ENCODE measurements around the gene LMTK3. TPM values are rescaled to one million over a fixed set of nuclear protein-coding genes. Genes with fewer than 3 reads are reported as not detected.

Gene LMTK3
- total and polyA plus RNA-seq, 9 of the 15 experiments (the other 6 are each of a cell fraction or from before 2014, with no cell fraction given) = 0.35 to 12.3 (median 2.0) TPM; not detected in 2

GRCh38 chr19:48436586-48436985 lies 75.0 kb downstream of the LMTK3 start:
- H3K4me1 ChIP-seq (replicated peaks in 1 of 2; ENCODE audit: control insufficient read depth in 2 of 2, insufficient read depth in 2 of 2, low read length in 2 of 2) = peaks cover 0 to under 1% of the 10 kb centered on the region in 2 experiments; a peak in 1 of 5 replicates
- 79% methylated on average over 5 of the region's 5 CpGs for WGBS (ENCODE audit: insufficient coverage, low coverage, missing lambda C conversion rate)
- in situ Hi-C loops (cut with MboI) (no loop called here), intact Hi-C loops (cut with micrococcal nuclease) (no loop called here)
- no peak overlapping the region for H3K9ac ChIP-seq (ENCODE audit: insufficient read depth in 1 of 2, low read depth in 2 of 2, low read length in 2 of 2)
- H2AFZ ChIP-seq (ENCODE audit: low read depth, low read length) = no peak overlapping the region
- FAIRE-seq (peak; percentile 6), DNase-seq (ENCODE audit: extremely low read depth in 1 of 4, low spot score in 3 of 4) (peak in 1 of 4 experiments; percentile 16), ATAC-seq (no peak)
- no peak overlapping the region for H3K4me2 ChIP-seq (ENCODE audit: insufficient read depth, low read length)
- no peaks in the 10 kb centered on the region for H4K20me1 ChIP-seq (replicated peaks; ENCODE audit: control insufficient read depth, insufficient read depth, low read length)
- ChIA-PET CTCF (ENCODE audit: low intra/inter-chr PET ratio) (no interaction called here), POLR2A (interaction anchor here (0.5 kb wide), 1 partner anchor 326 kb away, joined by 3 read pairs; no protein-coding TSS in a partner anchor)
- no peaks in the 10 kb centered on the region for H3K9me3 ChIP-seq (replicated peaks; ENCODE audit: control insufficient read depth, insufficient read depth, low read depth, low read length)
- TF ChIP-seq HEY1 (CRISPR knock-in tag; IDR thresholded peaks at IDR 0.05; ENCODE audit: borderline replicate concordance) = no peak
- TF ChIP-seq POLR2A (conservative IDR thresholded peaks at IDR 0.05) = 0 out of 2 replicates have a peak, but pooled peaks have one; percentile 14
- TF ChIP-seq RBM25 (IDR thresholded peaks at IDR 0.05; ENCODE audit: low read depth, low read length, severe bottlenecking) = peak; percentile 28
- no TSS peak for BruUV-seq (replicated peaks)
- H3K4me3 ChIP-seq = no peak overlapping the region
- H3K79me2 ChIP-seq (ENCODE audit: control insufficient read depth, insufficient read depth, low read length) = no peaks in the 10 kb centered on the region
- peaks cover 38% of the 10 kb centered on the region; the same call in 1 of the 3 replicates for H3K36me3 ChIP-seq (ENCODE audit: control insufficient read depth, insufficient read depth, low read length)
- no peaks in the 10 kb centered on the region for H3K27me3 ChIP-seq (ENCODE audit: control insufficient read depth in 2 of 2, insufficient read depth in 2 of 2, low read length in 2 of 2)
- no peak overlapping the region for H3K27ac ChIP-seq (ENCODE audit: extremely low read depth, low read depth, low read length)
- H3K9me1 ChIP-seq (ENCODE audit: control insufficient read depth, insufficient read depth, low read length) = no peaks in the 10 kb centered on the region

Other genes with a start within 250 kb of the LMTK3 start
Only the 7 nearest of the 23 such genes appear.
- 44.0 and 48.7 TPM in 2 replicates for gene GRWD1, start 65.9 kb downstream of the LMTK3 start, total RNA-seq (2014; rRNA removed)
- 20.4 and 21.2 TPM in 2 replicates for gene GRWD1, start 65.9 kb downstream of the LMTK3 start, total RNA-seq (2014; rRNA removed; fragmentation: Illumina TruSeq; extraction: Trizol)
- 47.2 and 50.6 TPM in 2 replicates for gene GRWD1, start 65.9 kb downstream of the LMTK3 start, total RNA-seq (2015; rRNA removed; fragmentation: Illumina TruSeq; extraction: Trizol)
- gene GRWD1, start 65.9 kb downstream of the LMTK3 start, total RNA-seq (2021) = 87.2 and 88.2 TPM in 2 replicates
- 22.2 and 22.4 TPM in 2 replicates for gene GRWD1, start 65.9 kb downstream of the LMTK3 start, polyA plus RNA-seq (2011; rRNA removed)
- gene GRWD1, start 65.9 kb downstream of the LMTK3 start, polyA plus RNA-seq (2014; fragmentation: Illumina TruSeq; extraction: Trizol) = 24.5 and 44.3 TPM in 2 replicates
- 1 to 10 TPM; 1.5 to 2.6 TPM for gene GRWD1, start 65.9 kb downstream of the LMTK3 start, polyA plus RNA-seq (2014; fragmentation: Nextera tagmentation; extraction: Ambion mirVana)
- 51.4 and 55.4 TPM in 2 replicates for gene GRWD1, start 65.9 kb downstream of the LMTK3 start, polyA plus RNA-seq (2014; rRNA removed)
- gene KCNJ14, start 56.3 kb downstream of the LMTK3 start, total RNA-seq (2014; rRNA removed) = 0.18 and 0.41 TPM in 2 replicates
- 0.45 and 0.47 TPM in 2 replicates for gene KCNJ14, start 56.3 kb downstream of the LMTK3 start, total RNA-seq (2014; rRNA removed; fragmentation: Illumina TruSeq; extraction: Trizol)
- gene KCNJ14, start 56.3 kb downstream of the LMTK3 start, total RNA-seq (2015; rRNA removed; fragmentation: Illumina TruSeq; extraction: Trizol) = 0.76 and 0.94 TPM in 2 replicates
- 1.4 and 1.6 TPM in 2 replicates for gene KCNJ14, start 56.3 kb downstream of the LMTK3 start, total RNA-seq (2021)
- gene KCNJ14, start 56.3 kb downstream of the LMTK3 start, polyA plus RNA-seq (2011; rRNA removed) = 0.54 and 0.74 TPM in 2 replicates
- 0.46 and 0.49 TPM in 2 replicates for gene KCNJ14, start 56.3 kb downstream of the LMTK3 start, polyA plus RNA-seq (2014; fragmentation: Illumina TruSeq; extraction: Trizol)
- under 1 TPM; 0.15 to 0.38 TPM for gene KCNJ14, start 56.3 kb downstream of the LMTK3 start, polyA plus RNA-seq (2014; fragmentation: Nextera tagmentation; extraction: Ambion mirVana)
- gene KCNJ14, start 56.3 kb downstream of the LMTK3 start, polyA plus RNA-seq (2014; rRNA removed) = 0.59 and 1.2 TPM in 2 replicates
- 31.8 and 34.9 TPM in 2 replicates for gene CYTH2, start 42.5 kb downstream of the LMTK3 start, total RNA-seq (2014; rRNA removed)
- 14.7 and 15.9 TPM in 2 replicates for gene CYTH2, start 42.5 kb downstream of the LMTK3 start, total RNA-seq (2014; rRNA removed; fragmentation: Illumina TruSeq; extraction: Trizol)
- gene CYTH2, start 42.5 kb downstream of the LMTK3 start, total RNA-seq (2015; rRNA removed; fragmentation: Illumina TruSeq; extraction: Trizol) = 19.3 and 20.3 TPM in 2 replicates
- gene CYTH2, start 42.5 kb downstream of the LMTK3 start, total RNA-seq (2021) = 37.8 and 43.8 TPM in 2 replicates
- 23.8 and 34.3 TPM in 2 replicates for gene CYTH2, start 42.5 kb downstream of the LMTK3 start, polyA plus RNA-seq (2011; rRNA removed)
- 31.5 and 33.7 TPM in 2 replicates for gene CYTH2, start 42.5 kb downstream of the LMTK3 start, polyA plus RNA-seq (2014; fragmentation: Illumina TruSeq; extraction: Trizol)
- gene CYTH2, start 42.5 kb downstream of the LMTK3 start, polyA plus RNA-seq (2014; fragmentation: Nextera tagmentation; extraction: Ambion mirVana) = 1 to 10 TPM; 1.8 to 4.0 TPM
- 38.1 and 45.2 TPM in 2 replicates for gene CYTH2, start 42.5 kb downstream of the LMTK3 start, polyA plus RNA-seq (2014; rRNA removed)
- gene SULT2B1, start 40.3 kb upstream of the LMTK3 start, total RNA-seq (2014; rRNA removed) = 0.37 and 0.54 TPM in 2 replicates
- gene SULT2B1, start 40.3 kb upstream of the LMTK3 start, total RNA-seq (2014; rRNA removed; fragmentation: Illumina TruSeq; extraction: Trizol) = 0.22 TPM in 1 of 2 replicates, not detected in the other
- gene SULT2B1, start 40.3 kb upstream of the LMTK3 start, total RNA-seq (2015; rRNA removed; fragmentation: Illumina TruSeq; extraction: Trizol) = 0.26 TPM in 1 of 2 replicates, not detected in the other
- gene SULT2B1, start 40.3 kb upstream of the LMTK3 start, total RNA-seq (2021) = 0.42 and 0.62 TPM in 2 replicates
- gene SULT2B1, start 40.3 kb upstream of the LMTK3 start, polyA plus RNA-seq (2011; rRNA removed) = 0.38 and 0.46 TPM in 2 replicates
- gene SULT2B1, start 40.3 kb upstream of the LMTK3 start, polyA plus RNA-seq (2014; fragmentation: Illumina TruSeq; extraction: Trizol) = 0.09 and 0.28 TPM in 2 replicates
- gene SULT2B1, start 40.3 kb upstream of the LMTK3 start, polyA plus RNA-seq (2014; fragmentation: Nextera tagmentation; extraction: Ambion mirVana) = under 1 TPM in 1 of 2 experiments, not detected in 1; 0.14 TPM
- 0.11 and 0.32 TPM in 2 replicates for gene SULT2B1, start 40.3 kb upstream of the LMTK3 start, polyA plus RNA-seq (2014; rRNA removed)
- gene SPACA4, start 94.9 kb upstream of the LMTK3 start, total RNA-seq (2014; rRNA removed) = not detected in 2 replicates
- not detected in 2 replicates for gene SPACA4, start 94.9 kb upstream of the LMTK3 start, total RNA-seq (2014; rRNA removed; fragmentation: Illumina TruSeq; extraction: Trizol)
- not detected in 2 replicates for gene SPACA4, start 94.9 kb upstream of the LMTK3 start, total RNA-seq (2015; rRNA removed; fragmentation: Illumina TruSeq; extraction: Trizol)
- gene SPACA4, start 94.9 kb upstream of the LMTK3 start, total RNA-seq (2021) = not detected in 2 replicates
- not detected in 2 replicates for gene SPACA4, start 94.9 kb upstream of the LMTK3 start, polyA plus RNA-seq (2011; rRNA removed)
- gene SPACA4, start 94.9 kb upstream of the LMTK3 start, polyA plus RNA-seq (2014; fragmentation: Illumina TruSeq; extraction: Trizol) = not detected in 2 replicates
- not detected for gene SPACA4, start 94.9 kb upstream of the LMTK3 start, polyA plus RNA-seq (2014; fragmentation: Nextera tagmentation; extraction: Ambion mirVana)
- gene SPACA4, start 94.9 kb upstream of the LMTK3 start, polyA plus RNA-seq (2014; rRNA removed) = not detected in 2 replicates
- gene FAM83E, start 103.2 kb upstream of the LMTK3 start, total RNA-seq (2014; rRNA removed) = 0.82 TPM in 1 of 2 replicates, not detected in the other
- gene FAM83E, start 103.2 kb upstream of the LMTK3 start, total RNA-seq (2014; rRNA removed; fragmentation: Illumina TruSeq; extraction: Trizol) = 0.29 TPM in 1 of 2 replicates, not detected in the other
- gene FAM83E, start 103.2 kb upstream of the LMTK3 start, total RNA-seq (2015; rRNA removed; fragmentation: Illumina TruSeq; extraction: Trizol) = 0.45 and 0.87 TPM in 2 replicates
- 0.71 and 1.3 TPM in 2 replicates for gene FAM83E, start 103.2 kb upstream of the LMTK3 start, total RNA-seq (2021)
- gene FAM83E, start 103.2 kb upstream of the LMTK3 start, polyA plus RNA-seq (2011; rRNA removed) = 0.15 TPM in 2 replicates
- not detected in 2 replicates for gene FAM83E, start 103.2 kb upstream of the LMTK3 start, polyA plus RNA-seq (2014; fragmentation: Illumina TruSeq; extraction: Trizol)
- gene FAM83E, start 103.2 kb upstream of the LMTK3 start, polyA plus RNA-seq (2014; fragmentation: Nextera tagmentation; extraction: Ambion mirVana) = not detected
- 0.04 and 0.19 TPM in 2 replicates for gene FAM83E, start 103.2 kb upstream of the LMTK3 start, polyA plus RNA-seq (2014; rRNA removed)
- 2,565 and 3,619 TPM in 2 replicates for gene RPL18, start 107.3 kb upstream of the LMTK3 start, total RNA-seq (2014; rRNA removed)
- gene RPL18, start 107.3 kb upstream of the LMTK3 start, total RNA-seq (2014; rRNA removed; fragmentation: Illumina TruSeq; extraction: Trizol) = 1,358 and 1,367 TPM in 2 replicates
- 2,022 and 2,084 TPM in 2 replicates for gene RPL18, start 107.3 kb upstream of the LMTK3 start, total RNA-seq (2015; rRNA removed; fragmentation: Illumina TruSeq; extraction: Trizol)
- gene RPL18, start 107.3 kb upstream of the LMTK3 start, total RNA-seq (2021) = 2,028 and 2,113 TPM in 2 replicates
- 1,530 and 1,971 TPM in 2 replicates for gene RPL18, start 107.3 kb upstream of the LMTK3 start, polyA plus RNA-seq (2011; rRNA removed)
- gene RPL18, start 107.3 kb upstream of the LMTK3 start, polyA plus RNA-seq (2014; fragmentation: Illumina TruSeq; extraction: Trizol) = 1,653 and 2,262 TPM in 2 replicates
- gene RPL18, start 107.3 kb upstream of the LMTK3 start, polyA plus RNA-seq (2014; fragmentation: Nextera tagmentation; extraction: Ambion mirVana) = 100 to 1,000 TPM; 312 to 402 TPM
- 2,460 and 2,635 TPM in 2 replicates for gene RPL18, start 107.3 kb upstream of the LMTK3 start, polyA plus RNA-seq (2014; rRNA removed)